K562 (cell line): ENCODE data around the gene COQ10B. TPM values are rescaled to one million over a fixed set of nuclear protein-coding genes. Genes with fewer than 3 reads are reported as not detected.

ENCODE experiments used
- BRF1 ChIP-seq: IDR thresholded peaks from 3 replicates; pipeline ENCODE4 v1.6.1; 2011; ENCODE audit warnings: borderline replicate concordance, mild to moderate bottlenecking; ENCODE audit not compliant: insufficient read length; ENCODE audit errors: extremely low read depth
- E2F4 ChIP-seq: sonication (generic); formaldehyde crosslinking; IDR thresholded peaks from 2 replicates; pipeline ENCODE4 v1.8.0; 2022; ENCODE audit warnings: mild to moderate bottlenecking, low read depth, missing genetic modification reagents
- HEY1 ChIP-seq: fragments of 250-450 bp; sonication (Bioruptor Pico); IDR thresholded peaks from 2 replicates; pipeline ENCODE4 v1.5.0; 2020; ENCODE audit warnings: mild to moderate bottlenecking, moderate library complexity, borderline replicate concordance
- MXI1 ChIP-seq: IDR thresholded peaks from 2 replicates; pipeline ENCODE4 v1.6.1; 2011; ENCODE audit warnings: low read depth, mild to moderate bottlenecking, improper control_type of control experiment, low read length
- NELFE ChIP-seq: IDR thresholded peaks from 2 replicates; pipeline ENCODE4 v1.6.1; 2011; ENCODE audit warnings: mild to moderate bottlenecking; ENCODE audit not compliant: insufficient read depth, insufficient read length
- STAT5B ChIP-seq: fragments of 250-450 bp; sonication (Bioruptor Pico); IDR thresholded peaks from 2 replicates; pipeline ENCODE4 v1.8.0; 2021; ENCODE audit warnings: mild to moderate bottlenecking, inconsistent platforms
- USF2 ChIP-seq: sonication (generic); formaldehyde crosslinking; IDR thresholded peaks from 2 replicates; pipeline ENCODE4 v1.5.0; 2020; ENCODE audit warnings: missing genetic modification reagents
- XRCC5 ChIP-seq: fragments of 200-400 bp; formaldehyde crosslinking; IDR thresholded peaks from 2 replicates; pipeline ENCODE4 v1.6.1; 2017; ENCODE audit warnings: low read depth, mild to moderate bottlenecking, low read length
- ZBTB2 ChIP-seq: fragments of 450-650 bp; IDR thresholded peaks from 2 replicates; pipeline ENCODE4 v1.6.1; 2016; ENCODE audit warnings: antibody characterized with exemption
- ZNF140 ChIP-seq: fragments of 250-450 bp; sonication (Bioruptor Pico); IDR thresholded peaks from 2 replicates; pipeline ENCODE4 v1.8.0; 2021; ENCODE audit warnings: moderate library complexity, mild to moderate bottlenecking, inconsistent platforms
- ZNF444 ChIP-seq: fragments of 250-450 bp; sonication (Bioruptor Pico); IDR thresholded peaks from 2 replicates; pipeline ENCODE4 v1.4.0; 2020; ENCODE audit warnings: mild to moderate bottlenecking, moderate library complexity
- ZNF609 ChIP-seq: sonication (generic); formaldehyde crosslinking; IDR thresholded peaks from 2 replicates; pipeline ENCODE4 v1.8.1; 2023; ENCODE audit warnings: missing genetic modification reagents, mild to moderate bottlenecking, borderline replicate concordance
- ZNF740 ChIP-seq, 3 experiments: fragments of 200-800 bp in 1 of 3; sonication (Bioruptor generic) in 1 of 3; sonication (generic) in 1 of 3; formaldehyde crosslinking in 1 of 3; IDR thresholded peaks; 2 replicates each; pipeline versions ENCODE4 v1.6.1 to v1.8.0; 2016 to 2022; ENCODE audit warnings: mild to moderate bottlenecking in 2 of 3, missing compliant biosample characterization in 2 of 3, missing genetic modification characterization in 2 of 3, missing genetic modification reagents in 1 of 3
- polyA plus RNA-seq, 8 experiments: library from polyadenylated mRNA; depleted of rRNA in 4 of 8; stranded (reverse) in 5 of 8; unstranded in 3 of 8; fragments of >200 nt; fragmentation: Nextera tagmentation in 2 of 8; fragmentation: Illumina TruSeq in 1 of 8; extraction: Ambion mirVana in 2 of 8; extraction: Trizol in 1 of 8; gene quantifications; 2 replicates each; pipeline versions ENCODE4 v1.2.1 to v1.2.3, GENCODE V29; 2011 to 2014; ENCODE audit warnings: inconsistent platforms in 1 of 8, missing spikeins in 1 of 8
- total RNA-seq, 7 experiments: library from RNA; depleted of rRNA in 6 of 7; stranded (reverse); fragments of >200 nt in 6 of 7; fragmentation: Illumina TruSeq in 2 of 7; extraction: Trizol in 2 of 7; gene quantifications; 2 replicates each; pipeline versions ENCODE4 v1.2.1 to v1.2.3, GENCODE V29; 2011 to 2021; ENCODE audit warnings: low replicate concordance in 1 of 7

Gene COQ10B
- total and polyA plus RNA-seq, 9 of the 15 experiments (the other 6 are each of a cell fraction or from before 2014, with no cell fraction given): 3.1 to 13.1 (median 7.7) TPM

GRCh38 chr2:197498937-197499593 is 45.7 kb downstream of the COQ10B start (continued):
- TF ChIP-seq USF2 (peak; percentile 13; the same call in 1 of the 2 replicates), BRF1 (no peak), ZNF740 (CRISPR knock-in tag; IDR thresholded peaks at IDR 0.05) (no peak), ZNF740 (tag; IDR thresholded peaks at IDR 0.05) (no peak), ZNF140 (CRISPR knock-in tag) (no peak), ZNF609 (CRISPR knock-in tag) (no peak), STAT5B (CRISPR knock-in tag) (no peak), E2F4 (no peak), ZNF444 (CRISPR knock-in tag) (no peak), MXI1 (peak; percentile 64), ZBTB2 (no peak), XRCC5 (no peak), NELFE (no peak), HEY1 (CRISPR knock-in tag) (no peak)
